ENCODE results near the gene GARIN3. TPM values are rescaled to one million over a fixed set of nuclear protein-coding genes. Genes with fewer than 3 reads are reported as not detected.

Gene GARIN3
- total RNA-seq, 1 donor from 2014 or later, result not detected

DNA sequence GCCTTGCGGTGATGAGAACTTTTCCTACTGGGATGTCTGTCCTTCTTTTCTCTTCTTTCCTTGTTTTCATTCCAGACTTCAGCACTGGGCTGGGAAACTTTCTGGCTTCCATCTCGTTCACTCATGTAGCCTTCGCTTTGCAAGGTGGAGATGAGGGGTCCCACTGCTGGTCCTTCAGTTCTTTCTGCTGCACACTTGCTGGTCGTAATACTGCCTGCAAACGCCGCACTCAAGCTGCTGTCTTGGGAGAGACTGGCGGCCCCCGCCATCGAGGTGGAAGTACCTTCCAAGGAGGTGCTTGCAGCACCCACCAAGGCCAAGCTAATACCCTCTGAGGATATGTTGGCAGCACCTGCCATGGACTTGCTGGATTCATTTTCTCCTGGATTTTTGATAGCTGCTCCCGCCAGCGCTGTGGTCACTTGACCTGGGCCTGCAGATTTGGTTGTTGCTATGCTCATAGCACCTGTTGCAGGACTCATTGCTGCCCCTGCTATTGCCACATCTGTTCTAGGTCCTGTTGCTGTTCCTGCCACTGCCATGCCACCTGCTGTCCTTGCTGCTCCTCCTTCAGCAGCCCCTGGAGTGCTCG, 3.0 kb downstream of the GARIN3 start:
- Histone ChIP-seq H3K36me3 (no peaks in the 10 kb centered on the region), H3K4me3 (no peak overlapping the region), H3K27ac (no peak overlapping the region), H3K4me1 (no peaks in the 10 kb centered on the region), H3K27me3 (ENCODE audit: low read depth) (peaks cover 4% of the 10 kb centered on the region), H3K9me3 (no peaks in the 10 kb centered on the region)
- no peak for ATAC-seq
- DNase-seq, result no peak
- TF ChIP-seq, protein P1, sequence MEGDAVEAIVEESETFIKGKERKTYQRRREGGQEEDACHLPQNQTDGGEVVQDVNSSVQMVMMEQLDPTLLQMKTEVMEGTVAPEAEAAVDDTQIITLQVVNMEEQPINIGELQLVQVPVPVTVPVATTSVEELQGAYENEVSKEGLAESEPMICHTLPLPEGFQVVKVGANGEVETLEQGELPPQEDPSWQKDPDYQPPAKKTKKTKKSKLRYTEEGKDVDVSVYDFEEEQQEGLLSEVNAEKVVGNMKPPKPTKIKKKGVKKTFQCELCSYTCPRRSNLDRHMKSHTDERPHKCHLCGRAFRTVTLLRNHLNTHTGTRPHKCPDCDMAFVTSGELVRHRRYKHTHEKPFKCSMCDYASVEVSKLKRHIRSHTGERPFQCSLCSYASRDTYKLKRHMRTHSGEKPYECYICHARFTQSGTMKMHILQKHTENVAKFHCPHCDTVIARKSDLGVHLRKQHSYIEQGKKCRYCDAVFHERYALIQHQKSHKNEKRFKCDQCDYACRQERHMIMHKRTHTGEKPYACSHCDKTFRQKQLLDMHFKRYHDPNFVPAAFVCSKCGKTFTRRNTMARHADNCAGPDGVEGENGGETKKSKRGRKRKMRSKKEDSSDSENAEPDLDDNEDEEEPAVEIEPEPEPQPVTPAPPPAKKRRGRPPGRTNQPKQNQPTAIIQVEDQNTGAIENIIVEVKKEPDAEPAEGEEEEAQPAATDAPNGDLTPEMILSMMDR (IDR thresholded peaks at IDR 0.05), result no peak
- intact Hi-C loops (cut with DNase I), result no loop called here

DNA sequence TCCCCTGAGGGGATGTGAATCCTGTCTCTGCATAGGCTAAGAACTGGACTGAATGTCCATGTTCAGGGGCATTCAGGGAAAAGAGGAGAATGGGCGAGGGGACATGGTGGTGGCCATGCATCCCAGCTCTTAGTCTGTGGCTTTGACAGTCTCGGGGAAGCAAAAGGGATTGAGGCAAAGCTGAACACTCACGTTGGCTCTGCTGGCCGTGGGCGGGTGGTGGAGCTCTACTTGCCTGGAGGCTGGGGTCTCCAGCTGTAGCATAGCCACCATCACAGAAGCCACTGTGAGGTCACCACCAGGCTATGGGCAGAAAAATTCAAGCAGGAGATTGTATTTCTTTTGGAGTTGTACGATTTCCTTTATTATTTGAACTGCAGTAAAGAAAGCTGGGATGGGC, 4.1 kb downstream of the GARIN3 start:
- peaks cover 2% of the 10 kb centered on the region for H3K27me3 ChIP-seq (ENCODE audit: low read depth)
- no peak for DNase-seq
- TF ChIP-seq, protein P1 (IDR thresholded peaks at IDR 0.05), result no peak
- no peaks in the 10 kb centered on the region for H3K36me3 ChIP-seq
- intact Hi-C loops (cut with DNase I), result no loop called here
- H3K9me3 ChIP-seq, result no peaks in the 10 kb centered on the region
- H3K4me1 ChIP-seq, result no peaks in the 10 kb centered on the region
- H3K4me3 ChIP-seq, result no peak overlapping the region
- no peak for ATAC-seq
- no peak overlapping the region for H3K27ac ChIP-seq

GRCh38 chr5:157160001-157160400, 6.1 kb downstream of the GARIN3 start:
- no peaks in the 10 kb centered on the region for H3K27me3 ChIP-seq (ENCODE audit: low read depth)
- ATAC-seq, result no peak
- intact Hi-C loops (cut with DNase I), result no loop called here
- no peak overlapping the region for H3K4me3 ChIP-seq
- H3K27ac ChIP-seq, result no peak overlapping the region
- H3K9me3 ChIP-seq, result no peaks in the 10 kb centered on the region
- DNase-seq, result no peak
- no peaks in the 10 kb centered on the region for H3K4me1 ChIP-seq
- no peaks in the 10 kb centered on the region for H3K36me3 ChIP-seq
- TF ChIP-seq, protein P1 (IDR thresholded peaks at IDR 0.05), result no peak

DNA sequence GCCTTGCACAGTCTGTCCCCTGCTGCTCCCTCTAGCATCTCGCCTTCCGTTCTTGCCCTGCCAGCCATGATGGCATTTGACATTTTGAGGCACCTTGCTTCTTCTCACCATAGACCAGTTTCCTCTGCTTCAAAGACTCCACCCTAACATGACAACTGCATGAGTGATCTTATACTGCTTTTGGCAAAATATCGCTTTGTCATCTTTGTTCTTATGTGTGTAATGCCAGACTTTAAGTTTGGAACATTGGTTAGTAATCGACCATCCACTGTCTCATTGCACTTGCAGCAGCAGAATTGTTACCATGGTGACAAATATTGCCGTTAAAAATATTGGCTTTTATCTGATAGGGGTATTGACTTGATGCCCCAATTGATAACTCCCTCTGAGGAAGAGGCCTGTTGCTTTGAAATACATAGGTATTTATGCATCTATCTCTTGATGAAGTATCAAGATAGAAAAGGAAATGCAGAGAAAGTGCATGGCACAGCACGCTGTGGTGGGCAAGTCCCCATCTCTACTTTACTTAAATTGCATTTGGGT, 6.8 kb downstream of the GARIN3 start:
- Histone ChIP-seq H3K27me3 (ENCODE audit: low read depth) (no peaks in the 10 kb centered on the region), H3K9me3 (no peaks in the 10 kb centered on the region), H3K27ac (no peak overlapping the region), H3K4me3 (no peak overlapping the region), H3K36me3 (no peaks in the 10 kb centered on the region), H3K4me1 (no peaks in the 10 kb centered on the region)
- ATAC-seq (no peak), DNase-seq (no peak)
- intact Hi-C loops (cut with DNase I), result no loop called here
- TF ChIP-seq, protein P1 (IDR thresholded peaks at IDR 0.05), result no peak

GRCh38 chr5:157157293-157157891, 8.7 kb downstream of the GARIN3 start:
- DNase-seq (no peak), ATAC-seq (no peak)
- Histone ChIP-seq H3K4me3 (no peak overlapping the region), H3K36me3 (no peaks in the 10 kb centered on the region), H3K4me1 (no peaks in the 10 kb centered on the region), H3K27ac (no peak overlapping the region), H3K9me3 (no peaks in the 10 kb centered on the region), H3K27me3 (ENCODE audit: low read depth) (no peaks in the 10 kb centered on the region)
- TF ChIP-seq, protein P1 (IDR thresholded peaks at IDR 0.05), result no peak
- intact Hi-C loops (cut with DNase I), result no loop called here

All from lower lobe of right lung (tissue), 2 donors.